Hepatocyte (in vitro differentiated cells): ENCODE results near the gene OSCP1.

Experiments
- CTCF ChIP-seq: fragments of 200-600 bp; sonication (generic); IDR thresholded peaks from 2 replicates; pipeline ENCODE4 v1.5.1; 2016; ENCODE audit warnings: antibody characterized with exemption, mild to moderate bottlenecking; ENCODE audit not compliant: poor library complexity
- EZH2phosphoT487 ChIP-seq: fragments of 200-600 bp; sonication (generic); IDR thresholded peaks from one replicate; pipeline ENCODE4 v1.6.1; 2018; ENCODE audit warnings: antibody characterized with exemption, mild to moderate bottlenecking, low read depth, moderate library complexity; ENCODE audit not compliant: unreplicated experiment, severe bottlenecking

GRCh38 chr1:36393686-36394085 is 56.6 kb downstream of the OSCP1 start:
- no peak for TF ChIP-seq CTCF
- no peak for TF ChIP-seq EZH2phosphoT487
